ENCODE data around the gene TAPT1.
"Not testable (repeated sequence)": the region's sequence is repeated elsewhere in the genome, so short reads cannot be mapped to it uniquely, and the experiment has no call there.

The TAPT1 gene

GRCh38 chr4:16203083-16203482, 23.2 kb downstream of the TAPT1 start:
- Histone ChIP-seq H3K9ac (ENCODE audit: low read length) (no peak overlapping the region), H3K4me1 (ENCODE audit: control insufficient read depth, insufficient read depth, low read length) (peaks cover 3% of the 10 kb centered on the region), H3K4me3 (ENCODE audit: low read length) (no peak overlapping the region), H3K27ac (ENCODE audit: low read depth, low read length) (no peak overlapping the region), H3K27me3 (ENCODE audit: control insufficient read depth, insufficient read depth, low read length) (no peaks in the 10 kb centered on the region), H3K36me3 (ENCODE audit: control insufficient read depth, insufficient read depth, low read length) (peaks cover 4% of the 10 kb centered on the region)

- H3K27ac ChIP-seq (ENCODE audit: low read depth, low read length), result no peak overlapping the region
- no peaks in the 10 kb centered on the region for H3K27me3 ChIP-seq (ENCODE audit: control insufficient read depth, insufficient read depth, low read length)
- H3K4me3 ChIP-seq (ENCODE audit: low read length), result no peak overlapping the region
- peaks cover 7% of the 10 kb centered on the region for H3K4me1 ChIP-seq (ENCODE audit: control insufficient read depth, insufficient read depth, low read length)
- peaks cover 4% of the 10 kb centered on the region for H3K36me3 ChIP-seq (ENCODE audit: control insufficient read depth, insufficient read depth, low read length)
- no peak overlapping the region for H3K9ac ChIP-seq (ENCODE audit: low read length)
These were observed 23.7 kb downstream of the TAPT1 start for GRCh38 chr4:16202598-16202997.

GRCh38 chr4:16199093-16199492, 27.2 kb downstream of the TAPT1 start:
- no peak overlapping the region for H3K9ac ChIP-seq (ENCODE audit: low read length)
- no peaks in the 10 kb centered on the region for H3K27me3 ChIP-seq (ENCODE audit: control insufficient read depth, insufficient read depth, low read length)
- no peak overlapping the region for H3K4me3 ChIP-seq (ENCODE audit: low read length)
- no peak overlapping the region for H3K27ac ChIP-seq (ENCODE audit: low read depth, low read length)
- H3K36me3 ChIP-seq (ENCODE audit: control insufficient read depth, insufficient read depth, low read length), result no peaks in the 10 kb centered on the region
- peaks cover 16% of the 10 kb centered on the region for H3K4me1 ChIP-seq (ENCODE audit: control insufficient read depth, insufficient read depth, low read length)

- H3K4me3 ChIP-seq (ENCODE audit: low read length), result no peak overlapping the region
- no peak overlapping the region for H3K9ac ChIP-seq (ENCODE audit: low read length)
- peaks cover 22% of the 10 kb centered on the region for H3K4me1 ChIP-seq (ENCODE audit: control insufficient read depth, insufficient read depth, low read length)
- H3K27ac ChIP-seq (ENCODE audit: low read depth, low read length), result no peak overlapping the region
- H3K36me3 ChIP-seq (ENCODE audit: control insufficient read depth, insufficient read depth, low read length), result no peaks in the 10 kb centered on the region
- H3K27me3 ChIP-seq (ENCODE audit: control insufficient read depth, insufficient read depth, low read length), result no peaks in the 10 kb centered on the region
These were observed 28.2 kb downstream of the TAPT1 start for GRCh38 chr4:16197876-16198665.

GRCh38 chr4:16196482-16197393, 29.5 kb downstream of the TAPT1 start:
- H3K27ac ChIP-seq (ENCODE audit: low read depth, low read length), result peak overlapping the region; percentile 42
- peaks cover 29% of the 10 kb centered on the region for H3K4me1 ChIP-seq (ENCODE audit: control insufficient read depth, insufficient read depth, low read length)
- no peak overlapping the region for H3K9ac ChIP-seq (ENCODE audit: low read length)
- H3K4me3 ChIP-seq (ENCODE audit: low read length), result peak overlapping the region; percentile 26
- no peaks in the 10 kb centered on the region for H3K36me3 ChIP-seq (ENCODE audit: control insufficient read depth, insufficient read depth, low read length)
- no peaks in the 10 kb centered on the region for H3K27me3 ChIP-seq (ENCODE audit: control insufficient read depth, insufficient read depth, low read length)

GRCh38 chr4:16195209-16195608, 31.1 kb downstream of the TAPT1 start:
- H3K27me3 ChIP-seq (ENCODE audit: control insufficient read depth, insufficient read depth, low read length), result no peaks in the 10 kb centered on the region
- no peak overlapping the region for H3K27ac ChIP-seq (ENCODE audit: low read depth, low read length)
- no peak overlapping the region for H3K4me3 ChIP-seq (ENCODE audit: low read length)
- H3K4me1 ChIP-seq (ENCODE audit: control insufficient read depth, insufficient read depth, low read length), result peaks cover 29% of the 10 kb centered on the region
- H3K36me3 ChIP-seq (ENCODE audit: control insufficient read depth, insufficient read depth, low read length), result peaks cover 5% of the 10 kb centered on the region
- no peak overlapping the region for H3K9ac ChIP-seq (ENCODE audit: low read length)

GRCh38 chr4:16194798-16195197, 31.5 kb downstream of the TAPT1 start:
- not testable (repeated sequence) for H3K27me3 ChIP-seq (ENCODE audit: control insufficient read depth, insufficient read depth, low read length); H3K9ac ChIP-seq (ENCODE audit: low read length); H3K4me3 ChIP-seq (ENCODE audit: low read length); H3K27ac ChIP-seq (ENCODE audit: low read depth, low read length); H3K36me3 ChIP-seq (ENCODE audit: control insufficient read depth, insufficient read depth, low read length)
- H3K4me1 ChIP-seq (ENCODE audit: control insufficient read depth, insufficient read depth, low read length), result peaks cover 29% of the 10 kb centered on the region

- Histone ChIP-seq H3K4me1 (ENCODE audit: control insufficient read depth, insufficient read depth, low read length) (peaks cover 29% of the 10 kb centered on the region), H3K27me3 (ENCODE audit: control insufficient read depth, insufficient read depth, low read length) (no peaks in the 10 kb centered on the region), H3K36me3 (ENCODE audit: control insufficient read depth, insufficient read depth, low read length) (peaks cover 9% of the 10 kb centered on the region), H3K27ac (ENCODE audit: low read depth, low read length) (no peak overlapping the region), H3K9ac (ENCODE audit: low read length) (no peak overlapping the region), H3K4me3 (ENCODE audit: low read length) (no peak overlapping the region)
These were observed 32.1 kb downstream of the TAPT1 start for GRCh38 chr4:16194214-16194613.

- Histone ChIP-seq H3K27ac (ENCODE audit: low read depth, low read length) (peak overlapping the region; percentile 48), H3K27me3 (ENCODE audit: control insufficient read depth, insufficient read depth, low read length) (no peaks in the 10 kb centered on the region)
These were observed 33.4 kb downstream of the TAPT1 start for GRCh38 chr4:16192631-16193518.

GRCh38 chr4:16192057-16192456, 34.2 kb downstream of the TAPT1 start:
- Histone ChIP-seq H3K4me1 (ENCODE audit: control insufficient read depth, insufficient read depth, low read length) (peaks cover 26% of the 10 kb centered on the region), H3K36me3 (ENCODE audit: control insufficient read depth, insufficient read depth, low read length) (peaks cover 10% of the 10 kb centered on the region), H3K4me3 (ENCODE audit: low read length) (no peak overlapping the region), H3K27me3 (ENCODE audit: control insufficient read depth, insufficient read depth, low read length) (no peaks in the 10 kb centered on the region), H3K9ac (ENCODE audit: low read length) (no peak overlapping the region), H3K27ac (ENCODE audit: low read depth, low read length) (no peak overlapping the region)

More at GRCh38 chr4:16192631-16193518, 33.4 kb downstream of the TAPT1 start:
- peaks cover 27% of the 10 kb centered on the region for H3K4me1 ChIP-seq (ENCODE audit: control insufficient read depth, insufficient read depth, low read length)
- H3K4me3 ChIP-seq (ENCODE audit: low read length), result no peak overlapping the region
- peaks cover 10% of the 10 kb centered on the region for H3K36me3 ChIP-seq (ENCODE audit: control insufficient read depth, insufficient read depth, low read length)
- no peak overlapping the region for H3K9ac ChIP-seq (ENCODE audit: low read length)

- H3K9ac ChIP-seq (ENCODE audit: low read length), result no peak overlapping the region
- no peaks in the 10 kb centered on the region for H3K27me3 ChIP-seq (ENCODE audit: control insufficient read depth, insufficient read depth, low read length)
- H3K4me3 ChIP-seq (ENCODE audit: low read length), result no peak overlapping the region
- H3K27ac ChIP-seq (ENCODE audit: low read depth, low read length), result no peak overlapping the region
- peaks cover 10% of the 10 kb centered on the region for H3K36me3 ChIP-seq (ENCODE audit: control insufficient read depth, insufficient read depth, low read length)
- H3K4me1 ChIP-seq (ENCODE audit: control insufficient read depth, insufficient read depth, low read length), result peaks cover 6% of the 10 kb centered on the region
These were observed 38.8 kb downstream of the TAPT1 start for GRCh38 chr4:16187455-16187854.

GRCh38 chr4:16186986-16187385, 39.3 kb downstream of the TAPT1 start:
- H3K9ac ChIP-seq (ENCODE audit: low read length), result no peak overlapping the region
- no peak overlapping the region for H3K4me3 ChIP-seq (ENCODE audit: low read length)
- no peak overlapping the region for H3K27ac ChIP-seq (ENCODE audit: low read depth, low read length)
- H3K36me3 ChIP-seq (ENCODE audit: control insufficient read depth, insufficient read depth, low read length), result peaks cover 10% of the 10 kb centered on the region
- peaks cover 2% of the 10 kb centered on the region for H3K4me1 ChIP-seq (ENCODE audit: control insufficient read depth, insufficient read depth, low read length)
- no peaks in the 10 kb centered on the region for H3K27me3 ChIP-seq (ENCODE audit: control insufficient read depth, insufficient read depth, low read length)

Measured in rectal smooth muscle tissue (tissue), 1 donor.